ENCODE results near the gene MGAT5B.

DNA sequence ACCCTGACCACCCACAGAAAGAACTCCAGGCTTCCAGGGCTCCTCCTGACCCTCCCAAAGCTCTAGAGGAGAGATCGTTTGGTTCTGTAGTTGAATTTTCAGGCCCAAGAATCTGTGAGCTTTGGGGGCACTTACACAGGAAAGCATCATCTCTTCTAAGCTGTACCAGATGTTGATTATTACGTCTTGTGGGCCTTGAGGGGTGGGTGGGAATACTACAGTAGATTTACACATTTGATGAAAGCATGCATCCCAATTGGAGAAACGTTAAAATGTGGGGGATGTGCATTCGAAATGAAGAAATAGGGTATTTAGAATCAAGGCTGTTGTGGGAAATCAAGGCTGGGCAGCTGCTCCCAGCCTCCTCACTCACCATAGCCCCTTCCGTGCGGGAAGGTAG is 61.9 kb downstream of the MGAT5B start:
- TF ChIP-seq, protein P1, sequence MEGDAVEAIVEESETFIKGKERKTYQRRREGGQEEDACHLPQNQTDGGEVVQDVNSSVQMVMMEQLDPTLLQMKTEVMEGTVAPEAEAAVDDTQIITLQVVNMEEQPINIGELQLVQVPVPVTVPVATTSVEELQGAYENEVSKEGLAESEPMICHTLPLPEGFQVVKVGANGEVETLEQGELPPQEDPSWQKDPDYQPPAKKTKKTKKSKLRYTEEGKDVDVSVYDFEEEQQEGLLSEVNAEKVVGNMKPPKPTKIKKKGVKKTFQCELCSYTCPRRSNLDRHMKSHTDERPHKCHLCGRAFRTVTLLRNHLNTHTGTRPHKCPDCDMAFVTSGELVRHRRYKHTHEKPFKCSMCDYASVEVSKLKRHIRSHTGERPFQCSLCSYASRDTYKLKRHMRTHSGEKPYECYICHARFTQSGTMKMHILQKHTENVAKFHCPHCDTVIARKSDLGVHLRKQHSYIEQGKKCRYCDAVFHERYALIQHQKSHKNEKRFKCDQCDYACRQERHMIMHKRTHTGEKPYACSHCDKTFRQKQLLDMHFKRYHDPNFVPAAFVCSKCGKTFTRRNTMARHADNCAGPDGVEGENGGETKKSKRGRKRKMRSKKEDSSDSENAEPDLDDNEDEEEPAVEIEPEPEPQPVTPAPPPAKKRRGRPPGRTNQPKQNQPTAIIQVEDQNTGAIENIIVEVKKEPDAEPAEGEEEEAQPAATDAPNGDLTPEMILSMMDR (IDR thresholded peaks at IDR 0.05) = no peak
- TF ChIP-seq EP300 (IDR thresholded peaks at IDR 0.05) (no peak), POLR2A (IDR thresholded peaks at IDR 0.05) (no peak)

All from stomach (tissue), 4 donors.